ENCODE data around the gene OBSCN.

The OBSCN gene, protein sequence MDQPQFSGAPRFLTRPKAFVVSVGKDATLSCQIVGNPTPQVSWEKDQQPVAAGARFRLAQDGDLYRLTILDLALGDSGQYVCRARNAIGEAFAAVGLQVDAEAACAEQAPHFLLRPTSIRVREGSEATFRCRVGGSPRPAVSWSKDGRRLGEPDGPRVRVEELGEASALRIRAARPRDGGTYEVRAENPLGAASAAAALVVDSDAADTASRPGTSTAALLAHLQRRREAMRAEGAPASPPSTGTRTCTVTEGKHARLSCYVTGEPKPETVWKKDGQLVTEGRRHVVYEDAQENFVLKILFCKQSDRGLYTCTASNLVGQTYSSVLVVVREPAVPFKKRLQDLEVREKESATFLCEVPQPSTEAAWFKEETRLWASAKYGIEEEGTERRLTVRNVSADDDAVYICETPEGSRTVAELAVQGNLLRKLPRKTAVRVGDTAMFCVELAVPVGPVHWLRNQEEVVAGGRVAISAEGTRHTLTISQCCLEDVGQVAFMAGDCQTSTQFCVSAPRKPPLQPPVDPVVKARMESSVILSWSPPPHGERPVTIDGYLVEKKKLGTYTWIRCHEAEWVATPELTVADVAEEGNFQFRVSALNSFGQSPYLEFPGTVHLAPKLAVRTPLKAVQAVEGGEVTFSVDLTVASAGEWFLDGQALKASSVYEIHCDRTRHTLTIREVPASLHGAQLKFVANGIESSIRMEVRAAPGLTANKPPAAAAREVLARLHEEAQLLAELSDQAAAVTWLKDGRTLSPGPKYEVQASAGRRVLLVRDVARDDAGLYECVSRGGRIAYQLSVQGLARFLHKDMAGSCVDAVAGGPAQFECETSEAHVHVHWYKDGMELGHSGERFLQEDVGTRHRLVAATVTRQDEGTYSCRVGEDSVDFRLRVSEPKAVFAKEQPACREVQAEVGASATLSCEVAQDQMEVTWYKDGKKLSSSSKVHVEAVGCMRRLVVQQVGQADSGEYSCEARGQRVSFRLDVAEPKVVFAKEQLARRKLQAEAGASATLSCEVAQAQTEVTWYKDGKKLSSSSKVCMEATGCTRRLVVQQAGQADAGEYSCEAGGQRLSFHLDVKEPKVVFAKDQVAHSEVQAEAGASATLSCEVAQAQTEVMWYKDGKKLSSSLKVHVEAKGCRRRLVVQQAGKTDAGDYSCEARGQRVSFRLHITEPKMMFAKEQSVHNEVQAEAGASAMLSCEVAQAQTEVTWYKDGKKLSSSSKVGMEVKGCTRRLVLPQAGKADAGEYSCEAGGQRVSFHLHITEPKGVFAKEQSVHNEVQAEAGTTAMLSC (N-terminal part only)

DNA sequence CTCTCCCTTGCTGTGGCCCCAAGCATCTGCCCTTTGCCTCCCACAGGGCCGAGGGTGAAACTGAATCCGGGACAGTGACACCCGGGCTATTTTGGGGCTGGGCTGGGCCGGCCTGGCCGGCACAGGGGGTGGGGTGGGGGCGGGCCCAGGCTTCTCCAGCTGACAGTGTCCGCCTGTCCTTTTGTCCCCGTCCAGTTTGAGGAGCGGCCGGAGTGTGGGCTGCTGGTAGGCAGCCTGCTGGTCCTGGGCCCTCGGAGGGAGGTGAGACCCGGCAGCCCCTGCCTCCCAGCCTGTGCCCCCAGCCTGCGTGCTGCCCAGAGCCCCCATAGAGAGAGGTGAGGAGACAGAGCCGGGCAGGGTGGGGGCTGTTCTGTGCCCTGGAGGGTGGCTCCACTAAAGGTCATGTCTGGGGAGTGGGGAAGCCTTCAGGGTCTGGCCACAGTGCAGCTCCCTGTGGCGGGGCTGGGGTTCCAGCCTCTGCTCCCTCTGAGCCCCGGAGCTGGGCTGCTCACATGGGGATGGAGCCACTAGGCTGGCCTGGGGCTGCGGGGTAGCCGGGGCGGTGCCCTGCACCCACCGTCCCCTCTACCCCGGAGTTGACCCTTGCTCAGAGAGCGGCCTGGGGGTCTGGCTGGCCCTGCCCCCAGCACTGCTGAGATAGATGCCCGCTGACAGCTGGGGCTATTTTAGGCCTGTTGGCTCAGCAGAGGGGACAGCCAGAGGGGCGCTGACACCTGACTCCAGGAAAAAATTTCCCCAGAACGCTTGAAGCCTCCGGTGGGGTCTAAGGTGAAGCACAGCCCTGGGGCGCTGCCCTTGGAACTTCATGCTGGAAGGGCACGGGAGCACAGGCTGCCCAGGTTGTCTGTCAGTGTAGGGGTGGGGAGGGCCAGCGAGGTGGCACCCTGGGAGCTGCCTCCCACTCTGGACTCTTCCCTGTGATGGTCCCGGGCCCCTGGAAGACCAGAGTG is at the start of gene OBSCN:
Gene OBSCN, plus strand, starts transcription at position 194 of the 971 bp plus-strand sequence. CDS start 3,740 bp downstream, outside the sequence.
- TF ChIP-seq, protein P1, sequence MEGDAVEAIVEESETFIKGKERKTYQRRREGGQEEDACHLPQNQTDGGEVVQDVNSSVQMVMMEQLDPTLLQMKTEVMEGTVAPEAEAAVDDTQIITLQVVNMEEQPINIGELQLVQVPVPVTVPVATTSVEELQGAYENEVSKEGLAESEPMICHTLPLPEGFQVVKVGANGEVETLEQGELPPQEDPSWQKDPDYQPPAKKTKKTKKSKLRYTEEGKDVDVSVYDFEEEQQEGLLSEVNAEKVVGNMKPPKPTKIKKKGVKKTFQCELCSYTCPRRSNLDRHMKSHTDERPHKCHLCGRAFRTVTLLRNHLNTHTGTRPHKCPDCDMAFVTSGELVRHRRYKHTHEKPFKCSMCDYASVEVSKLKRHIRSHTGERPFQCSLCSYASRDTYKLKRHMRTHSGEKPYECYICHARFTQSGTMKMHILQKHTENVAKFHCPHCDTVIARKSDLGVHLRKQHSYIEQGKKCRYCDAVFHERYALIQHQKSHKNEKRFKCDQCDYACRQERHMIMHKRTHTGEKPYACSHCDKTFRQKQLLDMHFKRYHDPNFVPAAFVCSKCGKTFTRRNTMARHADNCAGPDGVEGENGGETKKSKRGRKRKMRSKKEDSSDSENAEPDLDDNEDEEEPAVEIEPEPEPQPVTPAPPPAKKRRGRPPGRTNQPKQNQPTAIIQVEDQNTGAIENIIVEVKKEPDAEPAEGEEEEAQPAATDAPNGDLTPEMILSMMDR (conservative IDR thresholded peaks at IDR 0.05): no peak
- no peak for TF ChIP-seq ZFX (IDR thresholded peaks at IDR 0.05)
- H3K27ac ChIP-seq: no peak within 1 kb of the TSS

DNA sequence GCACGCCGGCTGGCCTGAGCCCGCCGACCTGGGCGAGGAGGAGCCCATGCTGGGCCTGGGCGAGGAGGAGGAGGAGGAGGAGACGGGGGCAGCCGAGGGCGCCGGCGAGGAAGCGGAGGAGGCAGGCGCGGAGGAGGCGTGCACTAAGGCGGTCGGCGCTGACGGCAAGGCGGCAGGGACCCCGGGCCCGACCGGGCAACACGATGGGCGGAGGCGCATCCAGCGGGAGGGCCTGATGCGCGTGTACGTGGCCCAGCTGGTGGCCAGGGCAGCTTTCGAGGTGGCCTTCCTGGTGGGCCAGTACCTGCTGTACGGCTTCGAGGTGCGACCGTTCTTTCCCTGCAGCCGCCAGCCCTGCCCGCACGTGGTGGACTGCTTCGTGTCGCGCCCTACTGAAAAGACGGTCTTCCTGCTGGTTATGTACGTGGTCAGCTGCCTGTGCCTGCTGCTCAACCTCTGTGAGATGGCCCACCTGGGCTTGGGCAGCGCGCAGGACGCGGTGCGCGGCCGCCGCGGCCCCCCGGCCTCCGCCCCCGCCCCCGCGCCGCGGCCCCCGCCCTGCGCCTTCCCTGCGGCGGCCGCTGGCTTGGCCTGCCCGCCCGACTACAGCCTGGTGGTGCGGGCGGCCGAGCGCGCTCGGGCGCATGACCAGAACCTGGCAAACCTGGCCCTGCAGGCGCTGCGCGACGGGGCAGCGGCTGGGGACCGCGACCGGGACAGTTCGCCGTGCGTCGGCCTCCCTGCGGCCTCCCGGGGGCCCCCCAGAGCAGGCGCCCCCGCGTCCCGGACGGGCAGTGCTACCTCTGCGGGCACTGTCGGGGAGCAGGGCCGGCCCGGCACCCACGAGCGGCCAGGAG is 49.5 kb upstream of the OBSCN start:
- H3K27ac ChIP-seq: no peak overlapping the region

DNA sequence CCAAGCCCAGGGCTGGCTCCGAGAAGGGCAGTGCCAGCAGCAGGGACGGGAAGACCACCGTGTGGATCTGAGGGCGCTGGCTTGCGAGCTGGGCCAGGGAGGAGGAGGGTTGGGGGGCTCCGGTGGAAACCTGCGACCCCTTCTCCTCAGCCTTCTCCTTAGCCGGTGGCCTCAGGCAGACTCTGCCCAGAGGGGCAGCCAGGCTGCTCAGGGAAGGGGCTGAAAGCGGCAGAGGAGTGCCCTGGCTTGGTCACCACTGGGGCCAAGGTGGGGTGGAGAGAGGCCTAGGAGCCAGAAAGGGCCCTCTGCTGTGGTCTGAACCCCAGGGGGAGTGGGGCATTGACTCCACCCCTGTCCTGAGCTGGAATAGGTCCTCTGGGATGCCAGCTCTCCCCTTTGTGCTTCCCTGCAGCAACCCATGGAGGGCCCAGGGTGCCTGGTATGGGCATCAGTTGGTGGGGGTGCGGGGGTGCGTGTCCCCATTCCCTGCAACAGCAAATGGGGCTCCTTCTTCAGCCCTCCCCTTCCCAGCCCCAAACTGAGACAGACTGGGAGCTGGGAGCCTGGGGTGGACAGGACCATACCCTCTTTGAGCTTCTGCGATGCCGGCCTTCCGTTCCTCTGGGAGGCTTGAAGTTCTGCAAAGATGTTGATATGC is 48.7 kb upstream of the OBSCN start:
- TF ChIP-seq, protein P1 (conservative IDR thresholded peaks at IDR 0.05): no peak
- no peak for TF ChIP-seq ZFX (IDR thresholded peaks at IDR 0.05)
- no peak overlapping the region for H3K27ac ChIP-seq

More for the DNA sequence above, 49.5 kb upstream of the OBSCN start:
- no peak for TF ChIP-seq ZFX (IDR thresholded peaks at IDR 0.05)
- TF ChIP-seq, protein P1 (conservative IDR thresholded peaks at IDR 0.05): no peak

DNA sequence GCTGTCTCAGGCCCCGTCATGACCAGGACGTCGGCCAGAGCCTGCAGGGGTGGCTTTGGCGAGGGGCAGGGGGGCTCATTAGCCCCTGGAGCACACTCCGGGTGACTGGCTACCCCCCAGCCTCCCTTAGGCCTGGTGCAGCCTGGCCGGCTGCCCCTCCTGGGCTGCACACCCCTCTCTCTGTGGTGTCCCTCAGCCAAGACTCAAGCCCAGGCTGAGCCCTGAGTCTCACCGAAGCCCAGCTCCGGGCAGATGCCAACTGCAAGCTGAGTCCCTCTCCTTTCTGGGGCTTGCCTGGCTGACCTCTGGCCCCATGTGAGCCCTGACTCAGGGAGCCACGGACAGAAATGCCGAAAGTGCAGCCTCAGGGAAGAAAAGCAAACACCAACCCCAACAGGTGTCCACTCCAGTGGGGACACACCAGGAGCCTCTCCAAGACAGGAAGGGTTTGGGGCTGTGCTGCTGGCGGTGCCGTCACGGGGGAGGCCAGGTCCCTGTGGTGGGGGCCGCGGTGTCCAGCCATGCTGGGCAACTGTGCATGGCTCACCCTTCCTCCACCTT is 47.6 kb upstream of the OBSCN start:
- H3K27ac ChIP-seq: no peak overlapping the region

DNA sequence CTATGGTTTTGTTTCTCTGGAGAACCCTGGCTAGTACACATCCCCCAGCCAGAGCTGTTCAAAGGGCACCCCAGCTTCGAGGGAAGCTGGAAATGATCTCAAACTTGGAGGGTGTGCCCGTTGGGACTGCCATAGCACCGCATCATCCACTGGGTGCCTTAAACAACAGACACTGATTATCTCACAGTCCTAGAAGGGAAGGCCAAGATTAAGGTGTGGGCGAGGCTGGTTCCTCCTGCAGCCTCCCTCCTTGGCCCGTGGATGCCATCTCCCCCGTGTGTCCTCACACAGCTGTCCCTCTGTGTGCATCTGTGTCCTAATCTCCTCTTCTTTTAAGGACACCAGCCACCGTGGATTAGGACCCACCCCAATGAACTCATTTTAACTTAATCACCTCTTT is 46.5 kb upstream of the OBSCN start:
- no peak overlapping the region for H3K27ac ChIP-seq
- TF ChIP-seq ZFX (IDR thresholded peaks at IDR 0.05): no peak
- TF ChIP-seq, protein P1 (conservative IDR thresholded peaks at IDR 0.05): no peak

More for the DNA sequence above, 47.6 kb upstream of the OBSCN start:
- TF ChIP-seq, protein P1 (conservative IDR thresholded peaks at IDR 0.05): no peak
- no peak for TF ChIP-seq ZFX (IDR thresholded peaks at IDR 0.05)

Measured in C4-2B (cell line).